Islet precursor cell (in vitro differentiated cells): ENCODE data around the gene STAG3.

Source experiments
- DNase-seq: peaks from one replicate; pipeline ENCODE4 v3.0.0-alpha.2; 2018

Gene STAG3

GRCh38 chr7:100154651-100155491 lies 22.8 kb upstream of the STAG3 start:
- DNase-seq, result no peak

- no peak for DNase-seq
These were observed 22.0 kb upstream of the STAG3 start for GRCh38 chr7:100155553-100156317.

- peak; percentile 54 for DNase-seq
These were observed 21.2 kb upstream of the STAG3 start for GRCh38 chr7:100156331-100157068.

DNA sequence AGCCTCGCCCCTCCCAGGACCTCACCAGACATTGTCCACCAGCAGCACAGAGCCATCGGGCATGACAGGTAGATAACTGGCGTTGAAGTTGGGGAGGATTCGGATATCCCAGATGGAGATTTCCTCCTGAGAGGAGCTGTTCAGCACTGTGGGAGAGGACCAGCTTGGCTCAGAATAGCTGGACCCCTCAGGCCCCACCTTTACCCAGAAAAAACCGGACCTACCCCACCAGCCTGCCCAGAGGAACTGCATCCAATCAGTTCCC lies 20.7 kb upstream of the STAG3 start:
- no peak for DNase-seq

- DNase-seq, result peak; percentile 93
These were observed 20.1 kb upstream of the STAG3 start for GRCh38 chr7:100157334-100158228.

GRCh38 chr7:100158229-100159098 lies 19.3 kb upstream of the STAG3 start, which contains the start of gene TRAPPC14:
Gene TRAPPC14, minus strand, starts transcription at chr7:100158723. Its CDS starts 224 bp downstream, at chr7:100158499.
- DNase-seq, result peak; percentile 96

DNA sequence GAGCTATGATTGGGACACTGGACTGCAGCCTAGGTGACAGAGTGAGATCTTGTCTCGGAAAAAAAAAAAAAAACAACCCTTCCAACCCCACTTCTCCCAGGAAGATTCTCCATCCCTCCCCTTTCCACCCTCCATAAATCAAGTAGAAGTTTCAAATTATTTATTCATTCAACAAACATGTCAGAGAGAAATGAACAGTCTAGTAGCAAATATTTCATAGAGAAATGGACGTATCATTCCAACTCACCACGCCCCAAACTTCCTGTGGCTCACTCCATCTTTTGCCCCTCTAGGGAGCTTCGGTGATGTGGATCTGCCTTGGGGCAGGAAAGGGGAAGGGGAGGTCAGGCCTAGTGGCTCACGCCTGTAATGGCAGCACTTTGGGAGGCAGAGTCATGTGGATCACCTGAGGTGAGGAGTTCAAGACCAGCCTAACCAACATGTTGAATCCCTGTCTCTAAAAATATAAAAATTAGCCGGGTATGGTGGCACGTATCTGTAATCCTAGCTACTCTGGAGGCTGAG lies 18.6 kb upstream of the STAG3 start:
- no peak for DNase-seq

GRCh38 chr7:100160067-100160466 lies 17.7 kb upstream of the STAG3 start:
- DNase-seq, result no peak

GRCh38 chr7:100163006-100163531 lies 14.6 kb upstream of the STAG3 start:
- peak; percentile 81 for DNase-seq

- DNase-seq, result no peak
These were observed 13.8 kb upstream of the STAG3 start for GRCh38 chr7:100163871-100164270.

DNA sequence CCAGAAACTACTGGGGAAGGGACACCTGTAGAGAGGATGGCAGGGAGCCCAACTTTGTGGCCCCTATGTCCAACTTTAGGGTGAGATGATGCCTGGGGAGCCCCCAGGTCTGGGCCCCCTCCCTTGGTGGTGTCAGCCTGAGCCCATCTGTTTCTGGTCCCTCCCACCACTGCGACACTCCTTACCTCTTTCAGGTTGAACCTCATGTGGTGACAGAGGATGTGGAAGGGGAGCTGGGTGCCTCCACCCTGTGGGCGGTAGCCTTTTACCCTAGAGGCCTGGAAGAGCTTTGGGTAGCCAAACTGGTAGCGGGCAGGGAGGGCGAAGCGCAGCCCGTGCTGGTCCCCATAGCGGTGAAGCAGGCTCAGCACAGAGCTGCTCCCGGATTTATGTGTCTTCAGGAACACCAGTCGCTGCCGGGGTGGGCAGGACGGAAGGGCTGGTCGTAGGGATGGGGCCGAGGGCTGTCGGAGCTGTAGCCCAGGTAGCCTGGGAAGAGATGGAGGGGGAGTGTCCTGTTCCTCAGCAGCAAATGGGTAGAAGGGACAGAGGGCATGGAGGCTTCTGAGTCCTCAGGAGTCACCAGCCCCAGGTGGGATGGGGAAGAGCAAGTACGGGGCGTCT lies 11.3 kb upstream of the STAG3 start:
- no peak for DNase-seq

DNA sequence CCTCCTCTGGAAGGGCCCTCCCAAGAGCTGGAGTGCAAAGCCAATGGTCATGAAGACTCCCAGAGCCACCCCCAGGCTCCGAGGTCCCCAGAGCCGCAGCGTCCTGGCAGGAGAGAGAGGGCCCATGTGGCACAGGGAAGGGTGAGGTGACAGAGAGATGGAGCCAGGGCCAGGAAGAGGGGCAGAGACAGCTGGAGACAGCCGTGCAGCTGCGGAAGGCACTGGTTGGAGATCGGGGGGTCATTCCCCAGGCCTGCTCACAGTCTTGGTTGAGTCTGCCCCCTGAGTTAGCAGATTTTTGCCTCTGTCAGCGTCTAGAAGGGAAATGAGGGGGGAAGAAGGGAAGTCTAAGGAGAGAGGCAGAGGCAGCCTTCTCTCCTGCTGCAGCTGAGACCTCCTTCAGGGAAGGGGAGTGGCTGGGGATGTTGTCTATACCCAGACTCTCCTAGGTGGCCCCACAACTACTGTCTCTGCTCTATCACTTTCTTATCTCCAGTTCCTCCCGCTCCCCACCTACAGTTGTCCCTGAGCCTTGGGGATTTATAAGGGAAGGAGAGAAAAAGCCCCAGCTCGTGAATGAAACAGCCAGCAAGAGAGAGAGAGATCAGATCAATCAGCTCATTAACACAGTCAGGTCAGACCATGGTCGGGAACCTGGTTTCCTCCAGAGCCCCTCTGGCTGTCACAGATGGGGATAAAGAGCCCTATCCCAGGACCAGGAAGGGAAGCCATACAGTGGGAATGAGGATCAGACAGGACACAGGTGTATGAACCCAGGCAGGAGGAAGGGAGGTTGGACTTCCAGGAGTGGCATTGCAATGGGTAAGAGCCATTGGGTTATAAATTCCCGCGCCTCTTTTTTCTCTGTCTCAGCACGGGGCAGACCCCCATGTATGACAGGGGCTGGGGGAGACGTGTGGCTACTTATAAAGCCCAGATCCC lies 10.5 kb upstream of the STAG3 start:
- peak; percentile 51 for DNase-seq

GRCh38 chr7:100167912-100168323 lies 9.8 kb upstream of the STAG3 start:
- DNase-seq, result peak; percentile 51

DNA sequence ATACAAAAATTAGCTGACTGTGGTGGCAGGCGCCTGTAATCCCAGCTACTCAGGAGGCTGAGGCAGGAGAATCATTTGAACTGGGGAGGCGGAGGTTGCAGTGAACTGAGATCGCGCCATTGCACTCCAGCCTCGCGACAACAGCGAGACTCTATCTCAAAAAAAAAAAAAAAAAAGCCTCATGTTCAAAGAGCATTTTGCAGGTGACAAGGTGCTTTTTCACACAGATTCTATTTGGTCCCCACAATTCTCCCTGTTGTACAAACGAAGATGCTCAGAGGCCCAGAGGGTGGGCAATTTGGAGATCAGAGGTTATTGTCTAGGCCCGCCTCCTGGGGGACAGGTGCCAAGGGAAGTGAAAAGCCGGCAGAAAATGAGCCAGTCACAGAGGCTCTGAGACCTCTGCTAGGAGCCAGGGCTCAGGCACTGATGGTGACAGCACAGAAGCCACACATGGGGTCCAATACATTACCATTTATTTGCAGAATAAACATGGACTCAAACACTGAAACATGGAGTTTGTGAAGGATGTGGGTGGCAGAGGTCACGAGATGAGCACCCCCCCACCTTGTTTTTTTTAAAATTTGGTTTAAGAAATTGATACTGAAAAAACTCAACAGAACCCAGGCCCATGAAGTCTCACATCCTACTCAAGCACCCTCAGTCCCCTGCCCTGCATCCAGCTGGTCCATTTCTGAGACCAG lies 8.4 kb upstream of the STAG3 start:
- DNase-seq, result no peak

DNA sequence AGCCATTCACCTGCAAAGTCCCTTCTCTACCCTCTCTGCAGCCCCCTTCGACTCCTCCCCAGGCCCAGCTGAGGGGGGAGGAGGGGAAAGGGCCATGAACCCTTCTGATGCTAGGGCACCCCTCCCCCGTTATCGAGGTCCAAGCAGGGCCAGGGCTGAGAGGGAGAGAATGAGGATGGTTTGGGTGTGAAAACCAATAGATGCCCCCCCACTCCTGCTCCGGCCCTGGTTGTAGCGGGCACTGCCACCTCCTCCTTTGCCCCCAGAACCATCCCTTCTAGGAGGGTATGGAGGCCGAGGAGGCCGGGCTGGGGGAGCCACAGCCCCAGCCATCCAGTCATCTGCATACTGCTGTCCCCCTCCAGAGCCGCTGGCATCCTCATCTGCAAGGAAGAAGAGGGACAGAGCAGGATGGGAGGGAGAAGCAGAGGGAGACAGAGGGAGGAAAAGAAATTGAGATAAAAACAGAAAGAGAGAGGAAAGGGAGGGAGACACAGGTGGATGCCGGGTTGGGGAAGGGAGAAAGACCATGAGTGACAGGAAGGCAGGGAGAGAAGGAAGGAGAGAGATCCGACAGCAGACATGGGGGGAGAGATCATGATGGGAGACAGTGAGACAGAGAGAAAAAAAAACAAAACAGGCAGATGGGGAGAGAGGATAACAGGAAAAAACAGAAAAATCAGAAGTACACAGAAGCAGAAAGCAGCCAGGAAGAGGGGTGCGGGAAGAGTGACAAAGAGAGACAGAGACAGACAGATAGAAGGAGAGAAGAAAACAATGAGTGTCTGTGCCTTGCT lies 7.4 kb upstream of the STAG3 start:
- DNase-seq, result no peak

GRCh38 chr7:100171087-100171681 lies 6.5 kb upstream of the STAG3 start:
- peak; percentile 60 for DNase-seq

GRCh38 chr7:100171840-100172239 lies 5.9 kb upstream of the STAG3 start:
- peak; percentile 50 for DNase-seq
